B cell (primary cell): ENCODE measurements around the gene MET. TPM values are rescaled to one million over a fixed set of nuclear protein-coding genes. Genes with fewer than 3 reads are reported as not detected.

Experiments
- ATAC-seq: fragments of 200-7000 bp; cut with Tn5 transposase; one replicate; pipeline ENCODE4 v1.10.0; 2021; ENCODE audit warnings: low read depth, mild to moderate bottlenecking, moderate number of reproducible peaks, moderate library complexity
- CTCF ChIA-PET: fragments of 350-600 bp; sonication (Branson Sonifier 250); formaldehyde crosslinking; loops from one replicate; lab custom pipeline; 2021; ENCODE audit warnings: antibody characterized with exemption, inconsistent platforms; lab: Charles Lee
- POLR2A ChIA-PET: fragments of 350-600 bp; sonication (Branson Sonifier 250); formaldehyde crosslinking; loops from one replicate; lab custom pipeline; 2021; ENCODE audit warnings: antibody characterized with exemption; lab: Charles Lee
- DNase-seq: peaks from one replicate; pipeline ENCODE4 v3.0.0; 2013
- H2AFZ ChIP-seq: 2 replicates; pipeline ENCODE4 v1.6.1; 2012; ENCODE audit warnings: mild to moderate bottlenecking, low read depth, low read length; ENCODE audit not compliant: insufficient read depth, poor library complexity, severe bottlenecking
- H3K27ac ChIP-seq, 2 donors: 1 replicate in 1 of 2; 2 replicates in 1 of 2; pipeline ENCODE4 v1.5.1; 2012 to 2013; ENCODE audit warnings: low read length in 2 of 2, mild to moderate bottlenecking in 2 of 2, moderate library complexity in 1 of 2
- H3K27me3 ChIP-seq, 4 experiments: fragments of 200-600 bp in 1 of 4; sonication (generic) in 1 of 4; replicated peaks in 1 of 4; 1 replicate in 2 of 4; 2 replicates in 2 of 4; pipeline versions ENCODE4 v1.6.1 to v1.7.0; 2013 to 2016; ENCODE audit warnings: low read length in 3 of 4, mild to moderate bottlenecking in 2 of 4, mixed read lengths in 1 of 4, moderate library complexity in 1 of 4; ENCODE audit not compliant: insufficient read depth in 4 of 4, control insufficient read depth in 3 of 4; ENCODE audit errors: control extremely low read depth in 1 of 4
- H3K36me3 ChIP-seq, 2 experiments: replicated peaks in 1 of 2; 1 replicate in 1 of 2; 2 replicates in 1 of 2; pipeline versions ENCODE4 v1.6.1 to v1.7.1; 2013; ENCODE audit warnings: low read length in 1 of 2; ENCODE audit not compliant: insufficient read depth in 2 of 2, control insufficient read depth in 1 of 2; ENCODE audit errors: control extremely low read depth in 1 of 2, extremely low read depth in 1 of 2
- H3K4me1 ChIP-seq, 2 donors: fragments of 200-600 bp in 1 of 2; sonication (generic) in 1 of 2; 1 replicate in 1 of 2; 2 replicates in 1 of 2; pipeline versions ENCODE4 v1.5.1 to v1.6.1; 2013 to 2017; ENCODE audit warnings: low read length in 2 of 2; ENCODE audit not compliant: control insufficient read depth in 2 of 2, insufficient read depth in 2 of 2
- H3K4me2 ChIP-seq: replicated peaks from 2 replicates; pipeline ENCODE3; 2012; ENCODE audit warnings: mild to moderate bottlenecking, low read depth, low read length; ENCODE audit not compliant: poor library complexity, severe bottlenecking
- H3K4me3 ChIP-seq, 5 experiments: fragments of 200-600 bp in 1 of 5; sonication (generic) in 1 of 5; 1 replicate in 3 of 5; 2 replicates in 2 of 5; pipeline versions ENCODE4 v1.5.1 to v1.7.0; 2011 to 2016; ENCODE audit warnings: low read length in 4 of 5, mild to moderate bottlenecking in 4 of 5, low read depth in 2 of 5, control low read depth in 1 of 5, moderate library complexity in 1 of 5; ENCODE audit not compliant: insufficient read depth in 1 of 5; ENCODE audit errors: control extremely low read depth in 1 of 5, extremely low read depth in 1 of 5
- H3K79me2 ChIP-seq: fragments of 200-600 bp; sonication (generic); one replicate; pipeline ENCODE4 v1.6.0; 2016; ENCODE audit warnings: low read length; ENCODE audit not compliant: control insufficient read depth, insufficient read depth
- H3K9ac ChIP-seq: fragments of 200-600 bp; sonication (generic); 2 replicates; pipeline ENCODE4 v1.6.1; 2017; ENCODE audit warnings: mild to moderate bottlenecking, low read length, moderate library complexity
- H3K9me3 ChIP-seq, 3 donors: one replicate each; pipeline versions ENCODE4 v1.6.1 to v1.7.1; 2013; ENCODE audit warnings: low read length in 2 of 3; ENCODE audit not compliant: control insufficient read depth in 2 of 3, insufficient read depth in 1 of 3; ENCODE audit errors: control extremely low read depth in 1 of 3
- H4K20me1 ChIP-seq: 2 replicates; pipeline ENCODE4 v1.6.0; 2012; ENCODE audit warnings: mild to moderate bottlenecking, low read length; ENCODE audit not compliant: insufficient read depth, control insufficient read depth, poor library complexity, severe bottlenecking
- H3K27ac Mint-ChIP-seq: one replicate; pipeline ENCODE4 v1.8.0; 2021; ENCODE audit warnings: mixed read lengths
- H3K27me3 Mint-ChIP-seq: one replicate; pipeline ENCODE4 v1.8.0; 2021; ENCODE audit warnings: mixed read lengths
- H3K4me1 Mint-ChIP-seq: one replicate; pipeline ENCODE4 v1.8.0; 2021; ENCODE audit warnings: mixed read lengths
- H3K4me3 Mint-ChIP-seq: one replicate; pipeline ENCODE4 v1.8.0; 2021; ENCODE audit warnings: mixed read lengths
- H3K9me3 Mint-ChIP-seq: one replicate; pipeline ENCODE4 v1.8.0; 2022; ENCODE audit warnings: mixed read lengths; ENCODE audit not compliant: insufficient read depth
- CTCF ChIP-seq: fragments of 200-600 bp; IDR thresholded peaks from one replicate; pipeline ENCODE4 v1.8.0; 2022; ENCODE audit warnings: antibody characterized with exemption, mild to moderate bottlenecking
- EZH2 ChIP-seq: IDR thresholded peaks from 2 replicates; pipeline ENCODE4 v1.6.1; 2012; ENCODE audit warnings: borderline replicate concordance, low read depth, mild to moderate bottlenecking, moderate library complexity, low read length; ENCODE audit not compliant: insufficient read depth, poor library complexity, severe bottlenecking
- WGBS: methylation state at CpG from one replicate; pipeline ENCODE4 v1.1.5; 2013; ENCODE audit warnings: missing lambda C conversion rate; ENCODE audit not compliant: insufficient coverage; 5-methylcytosine and 5-hydroxymethylcytosine counted together
- intact Hi-C: fragments of 100-400 bp; cut with micrococcal nuclease; formaldehyde crosslinking; loops from one replicate; pipeline ENCODE4 v1.10.0; 2022
- polyA plus RNA-seq: library from polyadenylated mRNA; depleted of rRNA; stranded (reverse); fragments of >200 nt; gene quantifications from 2 replicates; pipeline ENCODE4 v1.2.3, GENCODE V29; 2012
- total RNA-seq, 2 donors: library from RNA; stranded (reverse); fragments of 120-200 nt in 1 of 2; gene quantifications; 1 replicate in 1 of 2; 2 replicates in 1 of 2; pipeline versions ENCODE4 v1.2.3 to v1.2.4, GENCODE V29; 2013 to 2022

Gene MET
- total and polyA plus RNA-seq, 2 donors (not counting 1 experiment from before 2014, with no cell fraction given), result 0.03 to 0.59 TPM

- ChIA-PET POLR2A (no interaction called here), CTCF (interaction anchor here (0.5 kb wide), 1 partner anchor 565 kb away, joined by 3 read pairs; no protein-coding TSS in a partner anchor)
- Histone ChIP-seq H3K79me2 (no peaks in the 10 kb centered on the region), H3K4me3 (no peak overlapping the region), H3K27me3 (peaks cover 0 to 10% (median 0%) of the 10 kb centered on the region in 4 experiments), H4K20me1 (no peaks in the 10 kb centered on the region), H3K9ac (no peak overlapping the region), H3K27ac (no peak overlapping the region), H3K9me3 (peaks cover 0 to 2% (median 0%) of the 10 kb centered on the region in 3 donors), H3K4me1 (peaks cover 0 to 7% of the 10 kb centered on the region in 2 donors), H3K4me2 (no peak overlapping the region), H2AFZ (no peak overlapping the region), H3K36me3 (no peaks in the 10 kb centered on the region)
- TF ChIP-seq CTCF (no peak), EZH2 (no peak)
- H3K27me3 Mint-ChIP-seq, result peaks cover 28% of the 10 kb centered on the region
- H3K4me1 Mint-ChIP-seq, result peaks cover 7% of the 10 kb centered on the region
- peaks cover 3% of the 10 kb centered on the region for H3K9me3 Mint-ChIP-seq
- ATAC-seq (no peak), DNase-seq (no peak)
- intact Hi-C loops, result no loop called here
- H3K4me3 Mint-ChIP-seq, result no peak overlapping the region
- H3K27ac Mint-ChIP-seq, result no peak overlapping the region
Measured at GRCh38 chr7:116824449-116824848, 152.5 kb downstream of the MET start.

- Histone ChIP-seq H3K36me3 (no peaks in the 10 kb centered on the region), H3K27me3 (peaks cover 0 to 10% (median 0%) of the 10 kb centered on the region in 4 experiments), H3K79me2 (no peaks in the 10 kb centered on the region), H3K9ac (no peak overlapping the region), H3K4me2 (no peak overlapping the region), H3K27ac (no peak overlapping the region), H3K4me3 (no peak overlapping the region), H3K4me1 (peaks cover 0 to 7% of the 10 kb centered on the region in 2 donors), H2AFZ (no peak overlapping the region), H3K9me3 (no peaks in the 10 kb centered on the region), H4K20me1 (no peaks in the 10 kb centered on the region)
- H3K9me3 Mint-ChIP-seq, result peaks cover 3% of the 10 kb centered on the region
- ChIA-PET POLR2A (no interaction called here), CTCF (interaction anchor here (0.6 kb wide), 1 partner anchor 258 kb away, joined by 3 read pairs; no protein-coding TSS in a partner anchor)
- no peak for TF ChIP-seq EZH2
- H3K4me3 Mint-ChIP-seq, result no peak overlapping the region
- no peak for ATAC-seq
- DNase-seq, result no peak
- intact Hi-C loops, result no loop called here
- H3K4me1 Mint-ChIP-seq, result peaks cover 7% of the 10 kb centered on the region
- H3K27me3 Mint-ChIP-seq, result peaks cover 30% of the 10 kb centered on the region
- 100% methylated on average over 1 of the region's 4 CpGs for WGBS
- H3K27ac Mint-ChIP-seq, result no peak overlapping the region
Measured at GRCh38 chr7:116828281-116828680, 156.3 kb downstream of the MET start.
